Effector memory CD4-positive, alpha-beta T cell (primary cell): ENCODE measurements around the gene ADAM17.

ENCODE experiments used
- DNase-seq, 3 donors: peaks; one replicate each; pipeline ENCODE4 v3.0.0-alpha.2; 2020
- H3K27ac ChIP-seq: 2 replicates; pipeline ENCODE4 v1.7.0; 2013; ENCODE audit warnings: mild to moderate bottlenecking, low read length, moderate library complexity; ENCODE audit not compliant: insufficient read depth, poor library complexity, severe bottlenecking
- H3K27me3 ChIP-seq: replicated peaks from 2 replicates; pipeline ENCODE4 v1.7.0; 2013; ENCODE audit warnings: mild to moderate bottlenecking, low read length; ENCODE audit not compliant: insufficient read depth, control insufficient read depth, poor library complexity, severe bottlenecking
- H3K36me3 ChIP-seq: 2 replicates; pipeline ENCODE4 v1.7.0; 2013; ENCODE audit warnings: mild to moderate bottlenecking, low read length, moderate library complexity; ENCODE audit not compliant: control insufficient read depth, insufficient read depth
- H3K4me1 ChIP-seq: 2 replicates; pipeline ENCODE4 v1.7.0; 2013; ENCODE audit warnings: low read length, mild to moderate bottlenecking; ENCODE audit not compliant: control insufficient read depth, insufficient read depth, poor library complexity, severe bottlenecking
- H3K4me3 ChIP-seq: 2 replicates; pipeline ENCODE4 v1.7.0; 2013; ENCODE audit warnings: low read length, low read depth, mild to moderate bottlenecking; ENCODE audit not compliant: insufficient read depth, poor library complexity, severe bottlenecking
- H3K9me3 ChIP-seq: 2 replicates; pipeline ENCODE4 v1.7.0; 2013; ENCODE audit warnings: mild to moderate bottlenecking, low read length, moderate library complexity; ENCODE audit not compliant: control insufficient read depth

The ADAM17 gene

DNA sequence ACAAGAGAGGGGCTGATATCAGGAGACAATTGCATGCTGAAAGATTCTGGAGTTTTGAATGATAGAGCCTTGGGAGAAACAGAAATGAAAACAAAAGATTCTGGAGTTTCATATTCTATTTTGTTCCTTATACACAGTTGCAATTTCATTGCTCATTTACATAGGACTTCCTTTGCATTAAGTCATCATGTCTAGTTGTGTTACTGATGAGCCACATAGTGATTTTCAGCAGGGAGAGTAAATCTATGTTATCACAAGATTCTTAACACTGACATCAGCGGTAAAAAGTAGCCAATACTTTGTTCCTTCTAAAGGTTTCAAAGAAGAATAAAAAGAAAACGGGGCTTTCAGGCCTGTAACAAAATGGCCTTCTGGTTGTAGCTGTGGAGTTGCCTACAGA is 7.1 kb downstream of the ADAM17 start:
- Histone ChIP-seq H3K36me3 (no peaks in the 10 kb centered on the region), H3K27me3 (no peaks in the 10 kb centered on the region), H3K9me3 (no peaks in the 10 kb centered on the region), H3K4me1 (peaks cover 20% of the 10 kb centered on the region), H3K4me3 (no peak overlapping the region), H3K27ac (no peak overlapping the region)
- DNase-seq: no peak

DNA sequence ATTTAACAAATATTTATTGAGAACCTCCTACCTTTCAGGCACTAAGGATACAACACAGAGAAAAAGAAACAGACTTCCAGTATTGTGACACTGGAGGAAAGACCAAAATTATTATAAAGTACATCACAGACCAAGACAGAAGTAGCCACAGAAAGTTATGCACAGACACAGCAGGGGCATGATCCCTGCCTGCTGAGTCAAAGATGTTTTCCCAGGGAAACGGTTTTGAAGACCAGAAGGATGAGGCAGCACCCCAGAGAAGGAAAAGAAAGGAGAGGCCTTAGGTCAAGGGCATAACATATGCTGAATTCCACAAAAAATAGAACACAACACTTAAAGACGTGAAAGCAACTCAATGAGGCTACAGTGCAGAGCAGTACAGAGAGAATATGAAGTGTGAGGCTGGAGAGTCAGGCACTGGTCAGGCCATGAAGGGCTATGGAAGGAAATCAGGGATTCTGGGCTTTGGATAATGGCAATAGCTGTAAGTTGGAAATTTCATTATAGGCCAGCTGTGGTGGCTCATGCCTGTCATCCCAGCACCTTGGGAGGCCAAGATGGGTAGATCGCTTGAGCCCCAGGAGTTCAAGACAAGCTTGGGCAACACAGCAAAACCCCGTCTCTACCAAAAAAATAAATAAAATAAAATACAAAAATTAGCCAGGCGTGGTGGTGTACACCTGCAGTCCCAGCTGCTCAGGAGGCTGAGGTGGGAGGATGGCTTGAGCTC is 8.2 kb downstream of the ADAM17 start:
- no peak for DNase-seq
- Histone ChIP-seq H3K9me3 (no peaks in the 10 kb centered on the region), H3K4me1 (peaks cover 23% of the 10 kb centered on the region), H3K4me3 (no peak overlapping the region), H3K27ac (no peak overlapping the region), H3K36me3 (no peaks in the 10 kb centered on the region), H3K27me3 (no peaks in the 10 kb centered on the region)

DNA sequence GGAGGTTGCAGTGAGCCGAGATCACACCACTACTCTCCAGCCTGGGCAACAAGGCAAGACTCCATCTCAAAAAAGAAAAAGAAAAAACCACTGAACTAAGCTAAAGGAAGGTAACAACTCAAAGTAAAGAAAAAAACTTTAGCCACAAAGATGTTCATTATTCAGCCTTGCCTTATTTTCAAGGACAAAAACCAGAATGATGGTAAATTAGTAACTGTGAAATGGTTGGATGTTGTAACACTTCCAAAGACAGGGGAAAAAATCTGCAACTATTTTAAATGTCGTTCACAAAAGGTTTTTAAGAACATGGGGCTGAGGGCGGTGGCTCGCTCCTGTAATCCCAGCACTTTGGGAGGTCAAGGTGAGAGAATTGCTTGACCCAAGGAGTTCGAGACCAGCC is 10.1 kb downstream of the ADAM17 start:
- Histone ChIP-seq H3K4me3 (no peak overlapping the region), H3K4me1 (peaks cover 23% of the 10 kb centered on the region), H3K27ac (no peak overlapping the region), H3K9me3 (no peaks in the 10 kb centered on the region), H3K36me3 (no peaks in the 10 kb centered on the region), H3K27me3 (no peaks in the 10 kb centered on the region)
- no peak for DNase-seq

DNA sequence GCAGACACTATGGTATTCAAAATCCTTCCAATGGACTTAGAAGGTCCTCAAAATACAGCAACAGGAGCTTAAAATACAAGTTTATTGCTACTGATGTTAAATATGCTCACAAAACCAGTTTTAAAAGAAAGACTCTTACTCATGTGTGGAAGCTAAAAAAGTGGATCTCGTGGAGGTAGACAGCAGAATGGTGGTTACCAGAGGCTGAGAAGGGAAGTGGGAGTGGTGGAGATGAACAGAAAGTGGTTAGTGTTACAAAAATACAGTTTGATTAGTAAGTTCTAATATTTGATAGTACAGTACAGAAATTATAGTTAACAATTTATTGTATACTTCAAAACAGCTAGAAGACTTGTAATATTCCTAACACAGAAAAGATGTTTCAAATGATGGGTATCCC is 12.1 kb downstream of the ADAM17 start:
- DNase-seq: no peak
- H3K27me3 ChIP-seq: no peaks in the 10 kb centered on the region

DNA sequence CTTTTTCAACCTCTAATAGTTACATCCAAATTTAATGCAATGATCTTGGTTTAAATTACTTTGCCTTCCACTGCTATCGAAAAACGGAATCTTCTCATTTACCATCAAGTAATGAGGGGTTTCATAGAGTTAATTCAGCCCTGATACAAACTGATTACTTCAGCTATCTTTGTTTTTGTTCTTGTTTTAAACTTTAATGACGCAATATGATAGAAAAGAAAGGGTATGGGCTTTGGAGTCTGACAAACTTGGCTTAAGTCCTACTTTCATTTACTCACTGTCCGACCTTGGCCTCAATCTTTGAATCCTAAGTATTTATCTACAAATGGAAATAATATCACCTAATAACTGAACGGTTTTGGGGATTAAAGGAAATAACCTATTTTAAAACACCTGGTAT is 16.1 kb downstream of the ADAM17 start:
- Histone ChIP-seq H3K27me3 (no peaks in the 10 kb centered on the region), H3K4me1 (peaks cover 8% of the 10 kb centered on the region), H3K4me3 (no peak overlapping the region), H3K9me3 (no peaks in the 10 kb centered on the region), H3K27ac (no peak overlapping the region), H3K36me3 (peaks cover 6% of the 10 kb centered on the region)
- DNase-seq: no peak

More for the DNA sequence above, 12.1 kb downstream of the ADAM17 start:
- H3K4me1 ChIP-seq: peaks cover 19% of the 10 kb centered on the region
- H3K36me3 ChIP-seq: peaks cover 3% of the 10 kb centered on the region
- H3K9me3 ChIP-seq: no peaks in the 10 kb centered on the region
- H3K4me3 ChIP-seq: no peak overlapping the region
- H3K27ac ChIP-seq: no peak overlapping the region

DNA sequence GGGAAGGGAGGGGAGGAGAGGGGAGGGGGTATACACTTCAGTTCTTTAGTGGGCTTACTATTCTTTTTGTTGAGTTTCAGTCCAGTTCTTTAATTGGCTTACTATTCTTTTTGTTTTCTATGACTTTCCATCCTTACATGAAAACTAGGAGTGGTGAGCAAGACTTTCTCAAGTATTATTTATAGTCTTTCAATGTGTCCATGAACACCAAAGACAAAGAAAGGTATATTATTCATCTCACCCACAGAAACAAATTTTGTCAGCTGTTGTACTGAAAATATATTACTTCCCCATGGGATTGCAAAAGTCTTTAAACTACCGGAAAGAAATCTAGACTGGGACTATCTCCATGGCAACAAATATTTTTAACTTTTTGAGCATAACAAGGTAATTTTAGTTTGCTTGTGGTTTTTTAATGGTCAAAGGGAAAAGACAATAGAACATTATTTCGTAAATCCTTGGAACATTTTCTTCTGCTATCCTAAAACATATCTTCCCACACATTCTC is 17.6 kb downstream of the ADAM17 start:
- H3K36me3 ChIP-seq: peaks cover 6% of the 10 kb centered on the region
- H3K27me3 ChIP-seq: no peaks in the 10 kb centered on the region
- H3K4me1 ChIP-seq: no peaks in the 10 kb centered on the region
- DNase-seq: no peak
- no peaks in the 10 kb centered on the region for H3K9me3 ChIP-seq
- no peak overlapping the region for H3K27ac ChIP-seq
- no peak overlapping the region for H3K4me3 ChIP-seq

DNA sequence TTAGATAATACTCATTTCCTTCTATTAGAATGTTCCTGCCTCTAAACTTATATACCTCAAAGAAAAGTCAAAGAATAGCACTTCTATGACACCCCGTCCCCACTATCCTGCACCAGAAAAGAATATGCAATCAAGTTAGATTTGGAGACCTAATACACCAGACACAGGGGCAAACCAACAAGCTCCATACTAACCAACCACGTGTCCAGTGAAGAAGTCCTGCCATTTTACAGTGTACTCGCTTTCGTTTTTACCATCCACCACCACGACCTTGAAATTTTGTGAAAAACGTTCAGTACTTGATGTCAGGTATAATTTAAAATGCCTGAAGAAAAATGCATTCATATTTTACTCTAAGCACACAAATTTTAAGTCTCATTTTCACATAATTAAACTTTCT is 19.1 kb downstream of the ADAM17 start:
- no peak overlapping the region for H3K27ac ChIP-seq
- no peaks in the 10 kb centered on the region for H3K27me3 ChIP-seq
- H3K4me3 ChIP-seq: no peak overlapping the region
- H3K4me1 ChIP-seq: no peaks in the 10 kb centered on the region
- DNase-seq: no peak
- H3K36me3 ChIP-seq: peaks cover 6% of the 10 kb centered on the region
- H3K9me3 ChIP-seq: no peaks in the 10 kb centered on the region

DNA sequence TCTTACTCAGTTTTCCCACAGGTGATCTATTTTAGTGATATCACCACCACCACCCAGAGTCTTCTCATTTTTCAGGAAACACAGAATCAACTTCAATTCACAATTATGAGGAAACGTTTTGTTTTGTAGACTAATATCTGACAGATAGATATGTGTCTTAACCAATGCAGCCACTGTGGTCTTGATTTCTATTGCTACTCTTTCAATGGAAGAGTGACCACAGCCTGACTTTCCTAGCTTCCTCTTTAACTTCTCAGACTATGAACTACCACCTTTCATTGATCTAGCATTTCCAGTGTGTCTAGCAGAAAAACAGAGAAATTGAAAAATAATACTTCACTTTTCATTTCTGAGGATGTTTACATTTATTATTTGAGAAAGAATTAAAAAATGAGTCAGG is 20.5 kb downstream of the ADAM17 start:
- no peak for DNase-seq
- Histone ChIP-seq H3K4me1 (no peaks in the 10 kb centered on the region), H3K4me3 (no peak overlapping the region), H3K36me3 (peaks cover 6% of the 10 kb centered on the region), H3K27me3 (no peaks in the 10 kb centered on the region), H3K27ac (no peak overlapping the region), H3K9me3 (no peaks in the 10 kb centered on the region)

DNA sequence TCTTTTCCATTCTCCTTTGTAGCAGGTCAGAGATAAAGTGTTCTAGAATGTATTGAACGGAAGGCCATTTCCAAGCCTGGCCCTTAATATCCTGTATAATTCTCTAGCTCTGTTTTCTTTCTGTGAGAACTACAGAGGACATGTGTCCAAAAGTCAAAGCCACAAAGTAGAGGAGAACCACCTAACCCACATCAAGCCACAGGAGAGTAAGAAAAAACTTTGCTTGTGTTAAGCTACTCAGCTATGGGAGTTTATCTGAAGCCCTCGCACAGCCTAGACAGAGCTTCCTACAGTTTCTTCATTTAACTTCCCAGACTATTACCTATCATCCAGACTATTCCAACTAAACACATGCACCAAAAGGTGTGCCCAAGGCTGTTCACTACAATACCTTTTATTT is 22.0 kb downstream of the ADAM17 start:
- no peak for DNase-seq
- no peaks in the 10 kb centered on the region for H3K27me3 ChIP-seq
- no peak overlapping the region for H3K4me3 ChIP-seq
- no peaks in the 10 kb centered on the region for H3K4me1 ChIP-seq
- peaks cover 3% of the 10 kb centered on the region for H3K36me3 ChIP-seq
- H3K9me3 ChIP-seq: no peaks in the 10 kb centered on the region
- H3K27ac ChIP-seq: no peak overlapping the region

DNA sequence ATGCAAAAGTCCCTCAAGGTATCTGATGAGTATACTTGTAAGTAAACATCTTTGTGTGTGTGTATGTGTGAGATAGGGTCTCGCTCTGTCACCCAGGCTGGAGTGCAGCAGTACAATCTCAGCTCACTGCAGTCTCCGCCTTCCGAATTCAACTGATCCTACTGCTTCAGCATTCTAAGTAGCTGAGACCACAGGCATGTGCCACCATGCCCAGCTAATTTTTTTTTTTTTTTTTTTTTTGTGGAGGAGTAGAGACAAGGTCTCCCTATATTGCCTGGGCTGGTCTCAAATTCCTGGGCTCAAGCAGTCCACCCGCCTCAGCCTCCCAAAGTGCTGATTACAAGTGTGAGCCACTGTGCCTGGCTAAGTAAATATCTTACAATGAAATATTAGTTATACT is 23.2 kb downstream of the ADAM17 start:
- Histone ChIP-seq H3K36me3 (peaks cover 3% of the 10 kb centered on the region), H3K27me3 (no peaks in the 10 kb centered on the region), H3K4me3 (no peak overlapping the region), H3K27ac (no peak overlapping the region), H3K4me1 (no peaks in the 10 kb centered on the region), H3K9me3 (no peaks in the 10 kb centered on the region)
- no peak for DNase-seq
